HT-29 (cell line): ENCODE measurements around the gene CLHC1. TPM values are rescaled to one million over a fixed set of nuclear protein-coding genes. Genes with fewer than 3 reads are reported as not detected.
"Not testable (repeated sequence)": the region's sequence is repeated elsewhere in the genome, so short reads cannot be mapped to it uniquely, and the experiment has no call there.

Source experiments
- DNase-seq: peaks from one replicate; pipeline ENCODE4 v3.0.0-alpha.2; 2015; ENCODE audit warnings: low spot score
- total RNA-seq: library from RNA; depleted of rRNA; stranded (reverse); fragments of >200 nt; shearing (Covaris generic); gene quantifications from 2 replicates; pipeline ENCODE4 v1.2.3, GENCODE V29; 2014; rRNA removed

CLHC1 gene
- 0.46 and 1.3 TPM in 2 replicates for total RNA-seq

DNA sequence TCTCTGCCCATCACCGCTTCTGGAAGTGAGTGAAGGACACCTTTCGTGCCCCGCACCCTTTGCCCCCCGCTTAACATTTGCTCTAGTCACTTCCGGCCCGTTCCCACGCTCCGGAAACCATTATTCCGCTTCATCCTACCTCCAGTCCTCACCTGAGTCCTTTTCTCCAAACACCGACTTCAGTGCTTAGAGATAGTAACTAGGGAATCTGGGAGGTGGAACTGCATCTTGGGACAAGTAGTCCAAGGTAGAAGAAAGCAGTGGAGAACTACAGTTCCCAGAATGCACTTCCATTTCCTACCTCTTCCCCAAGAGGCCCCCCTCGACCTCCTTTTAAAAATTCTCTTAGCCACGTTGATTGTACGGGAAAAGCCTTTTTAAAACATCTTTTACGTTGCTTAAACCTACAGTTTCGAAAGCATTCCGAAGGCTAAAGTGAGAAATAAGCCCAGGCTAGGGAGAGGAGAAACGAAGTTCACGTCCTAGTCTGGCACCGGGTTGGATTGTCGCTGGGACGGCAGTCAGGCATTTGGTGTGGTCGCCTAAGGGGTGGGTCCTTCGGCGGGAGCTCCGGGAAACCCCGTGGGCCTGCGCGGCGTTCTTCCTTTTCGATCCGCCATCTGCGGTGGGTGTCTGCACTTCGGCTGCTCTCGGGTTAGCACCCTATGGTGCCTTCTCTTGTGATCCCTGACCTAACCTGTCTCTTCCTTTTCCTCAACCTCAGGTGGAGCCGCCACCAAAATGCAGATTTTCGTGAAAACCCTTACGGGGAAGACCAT, at the start of gene CLHC1, which contains the start of gene RPS27A:
Gene CLHC1 (minus strand): TSS at position 210 of the 779 bp plus-strand sequence. CDS start 9,882 bp downstream, outside the sequence.
Gene RPS27A (plus strand): TSS at position 605 of the 779 bp plus-strand sequence. CDS start 137 bp downstream, at position 742.
- DNase-seq: peak; percentile 98

DNA sequence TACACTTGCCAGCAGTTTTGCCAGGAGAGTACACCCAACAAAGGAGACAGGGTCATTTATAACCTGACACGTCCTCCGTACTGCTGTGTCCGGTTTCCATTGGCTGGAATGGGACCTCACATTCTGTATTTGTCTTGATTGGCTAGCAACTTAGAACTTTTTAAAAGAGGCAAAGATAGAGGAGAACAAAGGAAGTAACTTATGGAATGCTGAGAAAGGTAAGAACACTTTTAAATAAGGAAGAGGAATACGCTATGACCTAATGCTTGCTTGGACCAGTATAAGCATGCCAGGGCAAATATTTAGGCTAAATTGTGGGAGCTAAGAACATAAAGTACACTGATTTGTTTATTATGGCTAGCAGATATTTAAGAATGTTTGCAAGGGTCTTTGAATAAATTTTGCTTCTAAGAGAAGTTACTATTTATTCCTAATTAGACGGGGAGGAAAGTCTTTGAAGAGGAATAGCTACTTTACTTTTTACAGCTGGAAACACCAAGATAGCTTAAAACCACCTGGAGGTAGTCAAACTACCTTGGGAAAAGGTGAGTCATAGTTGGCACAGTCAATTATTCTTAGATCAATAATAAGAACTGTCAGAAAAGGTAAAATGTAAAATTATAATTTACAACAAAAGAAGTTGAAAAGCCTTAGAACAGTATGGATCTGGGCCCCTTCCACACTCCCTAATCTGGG, 48.9 kb upstream of the CLHC1 start:
- not testable (repeated sequence) for DNase-seq

DNA sequence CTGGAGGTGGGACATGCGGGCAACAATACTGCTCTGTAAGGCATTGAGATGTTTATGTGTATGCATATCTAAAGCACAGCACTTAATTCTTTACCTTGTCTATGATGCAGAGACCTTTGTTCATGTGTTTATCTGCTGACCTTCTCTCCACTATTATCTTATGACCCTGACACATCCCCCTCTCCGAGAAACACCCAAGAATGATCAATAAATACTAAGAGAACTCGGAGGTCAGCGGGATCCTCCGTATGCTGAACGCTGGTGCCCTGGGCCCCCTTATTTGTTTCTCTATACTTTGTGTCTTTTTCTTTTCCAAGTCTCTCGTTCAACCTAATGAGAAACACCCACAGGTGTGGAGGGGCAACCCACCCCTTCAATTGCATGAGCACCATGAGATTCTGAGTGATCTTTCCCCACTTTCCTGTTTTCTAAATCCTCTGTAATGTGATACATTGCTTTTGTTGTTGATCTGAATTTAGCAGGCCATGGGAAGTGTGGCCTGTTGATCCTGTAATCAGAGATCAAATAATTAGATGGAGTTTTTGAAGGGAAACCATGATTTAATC, 47.8 kb upstream of the CLHC1 start:
- not testable (repeated sequence) for DNase-seq

GRCh38 chr2:55279214-55279835, 47.2 kb upstream of the CLHC1 start:
- not testable (repeated sequence) for DNase-seq

- no peak for DNase-seq
Observed at GRCh38 chr2:55277310-55277709, 45.2 kb upstream of the CLHC1 start.

GRCh38 chr2:55274346-55274745, 42.3 kb upstream of the CLHC1 start:
- DNase-seq: not testable (repeated sequence)

DNA sequence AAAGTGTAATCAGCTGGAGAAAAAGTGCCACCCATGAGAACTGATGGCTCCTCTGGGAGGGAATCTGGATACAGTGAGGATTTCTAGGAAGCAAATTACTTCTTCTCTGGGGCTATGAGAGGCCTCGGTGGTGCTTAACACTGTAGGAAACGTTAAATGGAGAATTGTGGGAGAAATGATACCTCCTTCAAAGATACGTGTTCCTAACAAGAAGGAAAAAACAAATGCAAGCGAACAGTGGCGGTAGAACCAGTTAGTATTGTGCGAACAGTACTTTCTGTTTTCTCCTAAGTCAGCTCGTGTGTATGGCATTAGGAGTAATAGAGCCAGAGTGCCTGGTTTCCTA, 37.5 kb upstream of the CLHC1 start:
- DNase-seq: peak; percentile 39

DNA sequence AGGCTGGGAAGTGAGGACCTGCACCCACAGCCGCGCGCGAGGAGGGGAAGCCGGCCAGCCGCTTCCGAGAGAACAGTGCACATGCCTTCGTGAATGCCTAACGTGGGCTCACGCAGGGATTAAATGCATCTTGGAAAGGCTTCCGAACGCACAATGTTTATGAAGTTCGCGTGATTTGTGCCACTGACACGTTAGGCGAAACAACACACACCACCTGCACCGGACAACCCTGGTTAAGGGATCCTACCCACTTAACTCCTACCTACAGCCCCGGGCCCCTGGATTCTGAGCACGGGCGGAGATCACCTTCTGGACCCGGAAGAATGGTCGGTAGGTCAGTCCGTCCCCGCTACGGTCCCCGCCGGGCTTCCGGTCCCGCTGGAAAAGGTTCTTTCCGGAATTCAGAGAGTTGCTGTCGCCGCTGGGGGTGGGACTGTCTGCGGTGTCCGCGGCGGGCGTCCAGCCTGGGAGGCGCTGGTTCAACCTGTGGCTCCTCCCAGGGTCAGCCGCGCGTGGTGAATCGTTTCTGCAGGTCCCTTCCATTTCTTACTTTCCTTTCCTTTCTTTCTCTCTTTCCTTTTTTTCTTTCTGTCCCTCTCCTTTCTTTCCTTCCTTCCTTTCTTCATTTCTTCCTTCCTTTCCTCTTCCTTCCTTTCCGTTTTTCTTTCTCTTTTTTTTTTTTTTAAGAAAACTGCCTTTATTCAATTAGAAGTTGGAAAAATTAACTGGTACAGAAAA, 37.0 kb upstream of the CLHC1 start, which contains the start of gene MTIF2:
Gene MTIF2 (minus strand): TSS at position 325 of the 738 bp plus-strand sequence. CDS start 5,373 bp downstream, outside the sequence.
- DNase-seq: peak; percentile 96

DNA sequence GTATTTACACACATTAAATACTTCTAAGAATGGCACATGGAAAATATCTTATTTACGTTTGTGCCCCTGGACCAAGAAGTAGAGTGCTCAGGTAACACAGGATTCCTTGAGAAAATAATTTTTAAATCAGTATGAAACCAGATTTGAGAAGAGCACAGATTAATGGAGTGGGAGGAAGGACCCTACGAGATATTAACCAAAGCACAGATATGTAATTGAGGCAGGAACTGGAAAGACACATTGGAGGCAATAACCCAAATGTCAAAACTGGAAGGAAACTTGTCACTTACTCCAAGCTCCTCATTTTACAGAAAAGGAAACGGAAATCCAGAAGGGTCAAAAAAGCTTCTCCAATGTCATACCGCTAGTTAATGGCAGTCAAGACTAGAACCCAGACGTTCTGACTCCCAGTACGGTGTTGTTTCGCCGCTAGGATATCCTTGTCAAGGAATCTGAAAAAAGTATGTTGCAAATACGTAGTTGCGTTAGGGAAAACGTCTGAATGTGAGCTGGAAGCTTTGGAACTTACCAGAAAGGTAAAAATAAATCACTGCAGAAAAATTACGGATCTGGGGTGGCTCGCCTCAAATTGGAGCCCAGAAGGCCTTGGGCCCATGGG, 36.3 kb upstream of the CLHC1 start:
- DNase-seq: no peak

DNA sequence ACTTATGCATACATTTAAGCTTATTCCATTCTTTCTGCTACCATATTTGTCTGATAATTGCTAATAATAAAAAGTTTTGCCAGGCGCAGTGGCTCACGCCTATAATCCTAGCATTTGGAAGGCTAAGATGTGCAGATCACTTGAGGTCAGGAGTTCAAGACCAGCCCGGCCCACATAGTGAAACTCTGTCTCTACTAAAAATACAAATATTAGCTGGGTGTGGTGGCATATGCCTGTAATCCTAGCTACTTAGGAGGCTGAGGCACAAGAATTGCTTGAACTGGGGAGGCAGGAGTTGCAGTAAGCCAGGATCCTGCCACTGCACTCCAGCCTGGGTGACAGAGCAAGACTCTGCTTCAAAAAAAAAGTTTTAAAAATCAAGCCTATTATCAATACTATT, 27.5 kb upstream of the CLHC1 start:
- not testable (repeated sequence) for DNase-seq

- no peak for DNase-seq
Observed at GRCh38 chr2:55252832-55253231, 20.7 kb upstream of the CLHC1 start.

- DNase-seq: no peak
Observed at GRCh38 chr2:55247025-55247424, 14.9 kb upstream of the CLHC1 start.

- no peak for DNase-seq
Observed at GRCh38 chr2:55245411-55245810, 13.3 kb upstream of the CLHC1 start.

GRCh38 chr2:55242617-55243016, 10.5 kb upstream of the CLHC1 start:
- no peak for DNase-seq

DNA sequence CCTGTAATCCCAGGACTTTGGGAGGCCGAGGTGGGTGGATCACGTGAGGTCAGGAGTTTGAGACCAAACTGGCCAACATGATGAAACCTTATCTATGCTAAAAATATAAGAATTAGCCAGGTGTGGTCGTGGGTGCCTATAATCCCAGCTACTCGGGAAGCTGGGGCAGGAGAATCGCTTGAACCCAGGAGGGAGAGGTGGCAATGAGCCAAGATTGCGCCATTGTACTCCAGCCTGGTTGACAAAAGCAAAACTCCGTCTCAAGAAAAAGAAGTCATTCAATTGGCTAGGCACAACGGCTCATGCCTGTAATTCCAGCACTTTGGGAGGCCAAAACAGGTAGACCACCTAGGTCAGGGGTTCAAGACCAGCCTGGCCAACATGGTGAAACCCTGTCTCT, 9.5 kb upstream of the CLHC1 start:
- not testable (repeated sequence) for DNase-seq

GRCh38 chr2:55239656-55240222, 7.6 kb upstream of the CLHC1 start:
- DNase-seq: no peak

GRCh38 chr2:55236992-55237543, 5.0 kb upstream of the CLHC1 start:
- DNase-seq: peak; percentile 32

DNA sequence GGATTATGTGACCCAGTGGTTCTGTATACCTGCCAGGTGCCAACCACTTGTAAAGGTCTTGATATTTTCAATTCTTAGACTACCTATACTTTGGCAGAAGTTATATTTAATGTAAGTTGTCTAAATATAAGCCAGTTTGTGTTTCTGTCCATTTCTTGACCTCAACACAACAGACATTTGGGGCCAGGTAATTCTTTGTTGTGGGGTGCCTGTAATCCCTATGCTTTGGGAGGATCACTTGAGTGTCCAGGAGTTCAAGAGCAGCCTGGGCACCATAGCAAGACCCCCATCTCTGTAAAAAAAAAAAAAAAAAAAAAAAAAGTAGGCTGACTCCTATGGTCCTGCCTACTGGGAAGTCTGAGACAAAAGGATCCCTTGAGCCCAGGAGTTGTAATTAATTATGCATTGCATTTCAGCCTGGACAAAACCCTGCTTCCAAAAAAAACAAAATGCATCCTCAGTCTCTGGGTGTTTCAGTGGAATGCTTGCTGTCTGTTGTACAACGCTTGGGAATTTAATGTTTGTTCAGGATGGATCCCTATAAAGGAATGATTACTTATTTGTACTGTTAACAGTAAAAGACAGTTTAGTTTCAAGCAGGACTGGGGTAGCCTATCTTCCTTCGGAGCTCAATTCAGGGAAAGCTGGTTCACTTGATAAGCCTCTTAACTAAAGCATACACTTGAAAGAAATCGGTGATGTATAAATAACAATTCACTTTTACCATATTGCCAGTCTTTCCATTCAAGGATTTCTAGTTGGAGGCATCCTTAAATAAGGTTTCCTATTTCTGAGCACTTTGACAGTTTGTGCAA, 3.8 kb upstream of the CLHC1 start:
- peak; percentile 17 for DNase-seq

DNA sequence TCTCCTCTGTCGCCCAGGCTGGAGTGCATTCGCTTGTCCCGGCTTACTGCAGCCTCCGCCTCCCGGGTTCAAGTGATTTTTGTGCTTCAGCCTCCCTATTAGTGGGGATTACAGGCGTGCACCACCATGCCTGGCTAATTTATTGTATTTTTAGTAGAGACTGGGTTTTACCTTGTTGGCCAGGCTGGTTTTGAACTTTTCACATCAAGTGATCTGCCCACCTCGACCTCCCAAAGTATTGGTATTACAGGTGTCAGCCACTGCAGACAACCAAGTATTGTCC, 1.5 kb upstream of the CLHC1 start:
- DNase-seq: no peak
